ENCODE measurements around the gene PTK7.

The PTK7 gene

DNA sequence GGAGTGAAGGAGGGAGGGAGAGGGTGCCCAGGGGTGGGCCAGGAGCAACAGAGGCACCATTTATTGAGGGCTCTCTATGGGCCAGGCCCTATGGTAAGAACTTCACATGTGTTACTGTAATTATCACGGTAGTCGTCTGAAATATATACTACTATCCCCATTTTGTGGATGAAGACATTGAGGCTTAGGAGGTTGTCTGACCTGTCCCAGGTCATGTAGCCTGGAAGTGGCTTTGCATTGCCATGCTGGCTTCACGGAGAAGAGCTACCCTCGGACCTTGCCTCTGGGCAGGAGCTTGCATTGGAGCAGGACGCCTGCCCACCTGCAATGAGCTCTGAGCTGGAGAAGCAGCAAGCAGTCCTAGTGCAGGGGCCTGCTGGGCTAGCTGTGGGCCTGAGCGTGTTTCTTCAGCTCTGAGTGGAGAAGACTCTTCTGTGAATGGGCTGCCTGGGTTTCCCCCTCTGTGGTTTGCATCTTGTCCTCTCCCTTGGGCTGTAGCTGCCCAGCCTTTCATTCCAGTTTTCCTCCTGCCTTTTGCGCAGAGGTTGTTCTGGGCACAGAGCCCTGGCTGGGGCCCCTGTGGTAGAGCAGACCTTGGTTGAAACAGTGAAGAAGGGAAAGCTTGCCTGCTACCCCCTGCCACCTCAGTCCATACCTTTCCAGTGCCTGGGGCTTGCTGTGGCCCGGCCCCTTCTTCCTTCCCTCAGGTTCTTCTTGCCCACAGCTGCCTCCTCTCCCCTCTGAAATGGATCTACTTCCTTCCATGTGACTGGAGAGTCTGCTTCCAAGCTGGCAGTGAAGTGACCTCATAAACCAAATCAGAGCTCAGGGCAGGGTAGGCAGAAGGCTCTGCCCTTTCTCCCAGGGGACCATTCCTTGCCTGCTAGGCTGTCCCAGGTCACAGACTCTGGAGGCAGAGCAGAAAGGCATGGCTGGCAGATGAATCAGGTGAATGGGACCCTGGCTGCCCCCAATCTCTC, 70.9 kb downstream of the PTK7 start:
- DNase-seq (ENCODE audit: low read depth): no peak

DNA sequence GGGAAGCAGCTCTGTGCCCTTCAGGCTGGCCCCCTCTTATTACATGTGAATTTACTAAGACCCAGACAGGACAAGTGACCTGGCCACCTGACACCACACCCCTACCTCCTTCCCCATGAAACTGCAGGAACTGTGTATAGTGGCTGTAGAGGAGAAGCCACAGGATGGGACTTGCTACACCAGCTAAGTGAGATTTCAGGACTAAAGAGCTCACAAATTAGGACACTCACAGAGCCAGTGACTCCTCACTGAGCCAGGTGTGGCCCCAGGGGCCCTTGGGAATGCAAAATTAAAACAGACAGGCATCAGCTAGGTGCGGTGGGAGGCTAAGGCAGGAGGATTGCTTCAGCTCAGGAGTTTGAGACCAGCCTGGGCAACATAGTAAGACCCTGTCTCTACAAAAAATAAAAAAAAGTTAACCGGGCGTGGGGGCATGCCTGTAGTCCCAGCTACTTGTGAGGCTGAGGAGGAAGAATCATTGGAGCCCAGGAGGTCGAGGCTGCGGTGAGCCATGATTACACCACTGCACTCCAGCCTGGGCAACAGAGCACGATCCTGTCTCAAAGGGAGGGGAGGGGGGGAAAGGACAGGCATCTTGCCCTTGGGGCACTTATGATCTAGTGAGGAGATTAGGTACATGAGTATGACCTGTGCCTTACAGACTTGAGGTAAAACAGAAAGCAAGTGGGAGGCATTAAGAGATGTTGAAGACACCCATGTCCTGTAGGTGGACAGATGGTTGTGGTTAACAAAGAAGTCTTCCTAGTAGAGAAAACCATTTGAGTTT, 71.8 kb downstream of the PTK7 start:
- no peak for DNase-seq (ENCODE audit: low read depth)

DNA sequence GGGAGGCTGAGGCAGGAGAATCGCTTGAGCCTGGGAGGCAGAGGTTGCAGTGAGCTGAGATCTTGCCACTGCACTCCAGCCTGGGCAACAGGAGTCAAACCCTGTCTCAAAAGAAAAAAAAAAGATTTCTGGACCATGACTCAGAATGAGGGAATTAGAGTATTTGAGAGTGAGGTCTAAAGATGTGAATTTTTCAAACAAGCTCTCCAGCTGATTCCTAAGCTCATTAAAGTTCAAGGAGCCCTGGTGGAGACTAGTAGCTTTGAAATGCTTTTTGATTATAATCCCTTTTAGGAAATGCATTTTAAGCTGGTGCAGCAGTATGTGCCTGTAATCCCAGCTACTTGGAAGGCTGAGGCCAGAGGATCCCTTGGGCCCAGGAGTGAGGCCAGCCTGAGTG, 73.2 kb downstream of the PTK7 start:
- no peak for DNase-seq (ENCODE audit: low read depth)

DNA sequence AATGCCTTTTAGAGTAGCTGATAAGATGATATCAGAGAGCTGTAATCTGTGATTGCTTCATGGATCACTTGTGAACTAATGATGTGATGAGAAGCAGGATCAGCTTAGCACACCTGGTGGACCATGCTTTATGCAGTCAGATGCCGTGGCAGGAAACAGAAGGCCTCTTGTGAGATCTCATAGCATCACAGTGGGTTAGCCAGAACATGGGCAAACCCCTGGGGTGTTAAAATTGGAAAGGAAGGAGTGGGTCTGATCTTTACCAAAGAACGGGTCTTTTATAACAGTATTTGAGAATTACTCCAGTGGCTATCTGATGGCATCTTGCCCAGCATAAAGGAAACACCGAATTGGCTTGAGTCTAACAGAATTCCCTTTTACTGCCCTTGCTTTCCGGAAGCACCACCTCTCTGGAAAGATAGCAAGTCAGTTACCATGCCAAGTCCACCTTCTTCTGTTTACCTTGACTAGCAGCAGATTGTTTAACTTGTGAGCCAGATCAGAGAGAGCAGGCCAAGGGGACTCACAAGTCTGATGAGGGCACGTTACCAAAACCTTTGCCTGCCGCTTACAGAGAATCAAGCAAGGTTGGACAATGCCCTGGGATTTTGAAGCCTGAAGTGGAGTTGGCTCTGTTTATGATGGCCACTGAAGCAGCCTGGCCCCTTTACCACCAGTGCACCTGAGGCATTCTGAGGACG, 74.1 kb downstream of the PTK7 start:
- no peak for DNase-seq (ENCODE audit: low read depth)

DNA sequence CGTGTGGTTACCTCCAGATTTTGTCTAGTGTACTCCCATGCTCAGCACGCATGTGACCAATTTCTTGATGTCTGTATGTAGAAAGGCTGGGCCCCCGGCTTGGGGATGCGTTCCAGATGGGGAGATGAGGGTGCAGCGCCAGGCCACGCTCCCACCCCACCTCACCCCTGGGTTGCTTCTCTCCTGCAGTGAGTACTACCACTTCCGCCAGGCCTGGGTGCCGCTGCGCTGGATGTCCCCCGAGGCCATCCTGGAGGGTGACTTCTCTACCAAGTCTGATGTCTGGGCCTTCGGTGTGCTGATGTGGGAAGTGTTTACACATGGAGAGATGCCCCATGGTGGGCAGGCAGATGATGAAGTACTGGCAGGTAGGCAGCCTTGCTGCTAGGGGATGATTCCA, 83.5 kb downstream of the PTK7 start:
- no peak for DNase-seq (ENCODE audit: low read depth)

DNA sequence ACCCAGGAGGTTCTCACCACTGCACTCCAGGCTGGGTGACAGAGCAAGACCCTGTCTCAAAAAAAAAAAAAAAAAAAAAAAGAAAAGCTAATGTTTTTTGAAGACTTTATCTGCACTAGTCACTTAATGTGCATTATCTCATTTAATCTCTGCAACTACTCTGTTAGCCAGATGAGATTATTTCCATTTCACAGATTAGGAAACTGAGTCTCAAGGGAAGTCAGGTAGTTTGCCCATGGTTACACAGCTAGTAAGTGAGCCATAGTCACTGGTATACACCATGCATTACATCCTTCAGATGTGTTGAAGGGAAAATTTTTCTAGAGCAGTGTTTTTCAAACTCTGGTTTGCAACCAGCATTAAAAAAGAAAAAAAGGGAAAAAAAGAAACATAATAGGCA, 87.8 kb downstream of the PTK7 start:
- DNase-seq (ENCODE audit: low read depth): no peak

DNA sequence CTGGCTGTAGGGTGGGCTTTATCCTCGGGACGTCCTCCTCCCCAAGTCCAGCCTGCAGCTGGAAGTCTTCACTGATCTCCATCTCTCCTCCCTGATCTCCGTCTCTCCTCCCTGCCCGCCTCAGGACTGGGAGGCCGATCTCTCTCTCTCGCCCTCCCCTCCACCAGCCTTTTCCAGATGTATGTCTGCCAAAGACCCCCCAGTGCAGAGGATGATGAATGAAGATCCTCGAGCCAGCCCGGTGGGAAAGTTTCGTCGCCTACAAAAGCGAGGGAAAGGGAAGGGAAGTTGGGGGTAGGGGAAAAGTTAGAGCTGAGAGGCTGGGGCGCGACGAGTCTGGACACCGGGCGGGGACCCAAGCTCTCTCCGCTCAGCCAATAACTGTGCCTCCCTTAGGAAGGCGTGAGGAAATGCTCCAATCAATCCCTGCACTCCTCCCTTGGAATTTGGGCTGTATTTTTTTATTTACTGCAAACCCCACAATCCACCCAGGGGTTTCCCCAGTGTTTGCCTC, 94.4 kb downstream of the PTK7 start:
- DNase-seq (ENCODE audit: low read depth): no peak

DNA sequence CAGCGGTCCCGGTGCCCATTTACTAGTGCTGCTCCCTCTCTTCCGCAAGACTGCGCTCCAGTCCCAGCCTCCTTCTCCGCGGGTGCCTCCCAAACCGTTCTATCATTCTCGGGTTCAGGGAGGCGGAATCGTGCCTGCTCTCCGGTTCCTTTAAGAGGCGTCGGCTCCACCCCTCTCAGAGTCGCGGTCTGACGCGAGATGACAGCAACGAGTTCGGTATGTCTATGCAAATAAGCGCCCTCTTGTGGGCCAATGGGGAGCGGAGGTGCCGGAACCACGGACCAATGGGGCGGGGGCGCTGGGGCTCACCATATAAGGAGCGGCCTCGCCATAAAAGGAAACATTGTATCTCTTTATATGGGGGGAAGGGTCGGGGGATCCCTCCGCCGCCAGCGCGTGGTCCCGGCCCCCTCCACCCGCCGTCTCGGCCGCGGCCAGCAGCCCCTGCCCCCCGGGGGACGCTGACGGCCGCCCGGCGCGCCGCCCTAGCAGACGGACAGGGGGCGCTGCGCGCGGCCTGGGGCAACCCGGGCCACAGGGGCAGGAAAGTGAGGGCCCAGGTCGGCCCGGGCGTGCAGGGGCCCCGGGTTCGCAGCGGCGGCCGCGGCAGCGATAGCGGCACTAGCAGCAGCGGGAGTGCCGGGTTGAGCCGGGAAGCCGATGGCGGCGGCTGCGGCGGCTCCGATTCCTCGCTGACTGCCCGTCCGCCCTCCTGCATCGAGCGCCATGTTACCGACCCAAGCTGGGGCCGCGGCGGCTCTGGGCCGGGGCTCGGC, 95.0 kb downstream of the PTK7 start, which contains the start of gene SRF:
Gene SRF, plus strand, starts transcription at position 339 of the 776 bp plus-strand sequence. Its CDS starts 388 bp downstream, at position 727.
- DNase-seq (ENCODE audit: low read depth): peak; percentile 97

DNA sequence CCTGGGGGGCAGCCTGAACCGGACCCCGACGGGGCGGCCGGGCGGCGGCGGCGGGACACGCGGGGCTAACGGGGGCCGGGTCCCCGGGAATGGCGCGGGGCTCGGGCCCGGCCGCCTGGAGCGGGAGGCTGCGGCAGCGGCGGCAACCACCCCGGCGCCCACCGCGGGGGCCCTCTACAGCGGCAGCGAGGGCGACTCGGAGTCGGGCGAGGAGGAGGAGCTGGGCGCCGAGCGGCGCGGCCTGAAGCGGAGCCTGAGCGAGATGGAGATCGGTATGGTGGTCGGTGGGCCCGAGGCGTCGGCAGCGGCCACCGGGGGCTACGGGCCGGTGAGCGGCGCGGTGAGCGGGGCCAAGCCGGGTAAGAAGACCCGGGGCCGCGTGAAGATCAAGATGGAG, 95.6 kb downstream of the PTK7 start:
- peak; percentile 35 for DNase-seq (ENCODE audit: low read depth)

DNA sequence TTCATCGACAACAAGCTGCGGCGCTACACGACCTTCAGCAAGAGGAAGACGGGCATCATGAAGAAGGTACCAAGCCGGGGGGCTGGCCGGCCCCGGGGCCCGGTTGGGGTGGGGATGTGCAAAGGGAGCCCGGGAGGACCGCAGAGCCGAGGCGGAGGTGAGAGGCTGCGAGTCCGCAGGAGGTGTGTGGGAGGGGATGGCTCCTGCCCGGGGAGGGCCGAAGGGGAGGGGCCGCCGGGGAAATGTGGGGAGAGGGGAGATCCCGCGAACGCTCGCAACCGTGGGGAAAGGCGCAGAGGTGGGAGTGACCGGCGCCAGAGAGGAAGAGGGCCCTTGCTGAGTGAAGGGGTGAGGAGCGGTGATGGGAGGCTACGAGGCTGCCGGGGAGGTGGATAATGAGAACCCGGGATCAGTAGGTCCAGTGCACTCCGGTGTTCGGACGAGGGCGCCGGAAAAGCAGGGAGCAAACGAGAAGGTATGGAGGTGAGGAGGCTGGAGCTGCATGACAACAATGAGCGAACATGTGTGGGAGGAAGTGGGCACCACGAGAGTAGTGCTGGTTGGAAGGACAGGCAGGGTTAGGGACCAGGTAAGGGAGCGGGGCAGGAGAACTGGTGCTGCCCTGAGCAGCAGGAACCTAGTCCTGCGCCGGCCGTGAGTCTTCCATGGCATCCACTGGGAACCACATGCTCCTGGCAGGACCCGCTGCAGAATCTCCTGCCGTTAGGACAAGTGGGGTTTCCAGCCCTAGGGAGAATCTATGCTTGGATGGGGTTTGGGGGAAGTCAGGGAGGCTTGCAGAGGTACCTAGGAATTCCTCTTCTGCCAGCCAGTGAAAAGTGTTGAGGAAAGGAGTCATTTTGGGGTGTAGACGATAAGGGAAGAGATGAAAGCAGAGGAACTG, 96.2 kb downstream of the PTK7 start:
- DNase-seq (ENCODE audit: low read depth): peak; percentile 45

DNA sequence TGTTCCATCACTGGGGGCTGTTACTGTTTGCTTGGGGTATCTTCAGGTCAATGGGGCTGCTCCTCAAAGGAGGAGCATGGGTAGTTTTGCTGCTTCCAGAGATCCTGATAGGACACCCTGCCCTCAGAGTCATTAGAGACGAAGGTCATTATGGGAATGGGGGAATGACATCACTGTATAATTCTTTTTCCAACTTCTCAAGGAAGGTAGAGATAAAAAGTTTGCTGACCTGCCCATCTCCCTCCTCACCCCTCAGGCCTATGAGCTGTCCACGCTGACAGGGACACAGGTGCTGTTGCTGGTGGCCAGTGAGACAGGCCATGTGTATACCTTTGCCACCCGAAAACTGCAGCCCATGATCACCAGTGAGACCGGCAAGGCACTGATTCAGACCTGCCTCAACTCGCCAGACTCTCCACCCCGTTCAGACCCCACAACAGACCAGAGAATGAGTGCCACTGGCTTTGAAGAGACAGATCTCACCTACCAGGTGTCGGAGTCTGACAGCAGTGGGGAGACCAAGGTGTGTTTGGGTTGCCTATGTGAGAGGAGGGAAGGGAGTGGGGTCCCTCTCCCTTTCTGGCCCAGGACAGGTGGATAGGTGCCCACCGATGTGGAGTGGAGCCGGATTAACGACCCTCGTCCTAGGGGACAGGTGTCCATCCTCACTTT, 97.6 kb downstream of the PTK7 start:
- no peak for DNase-seq (ENCODE audit: low read depth)

DNA sequence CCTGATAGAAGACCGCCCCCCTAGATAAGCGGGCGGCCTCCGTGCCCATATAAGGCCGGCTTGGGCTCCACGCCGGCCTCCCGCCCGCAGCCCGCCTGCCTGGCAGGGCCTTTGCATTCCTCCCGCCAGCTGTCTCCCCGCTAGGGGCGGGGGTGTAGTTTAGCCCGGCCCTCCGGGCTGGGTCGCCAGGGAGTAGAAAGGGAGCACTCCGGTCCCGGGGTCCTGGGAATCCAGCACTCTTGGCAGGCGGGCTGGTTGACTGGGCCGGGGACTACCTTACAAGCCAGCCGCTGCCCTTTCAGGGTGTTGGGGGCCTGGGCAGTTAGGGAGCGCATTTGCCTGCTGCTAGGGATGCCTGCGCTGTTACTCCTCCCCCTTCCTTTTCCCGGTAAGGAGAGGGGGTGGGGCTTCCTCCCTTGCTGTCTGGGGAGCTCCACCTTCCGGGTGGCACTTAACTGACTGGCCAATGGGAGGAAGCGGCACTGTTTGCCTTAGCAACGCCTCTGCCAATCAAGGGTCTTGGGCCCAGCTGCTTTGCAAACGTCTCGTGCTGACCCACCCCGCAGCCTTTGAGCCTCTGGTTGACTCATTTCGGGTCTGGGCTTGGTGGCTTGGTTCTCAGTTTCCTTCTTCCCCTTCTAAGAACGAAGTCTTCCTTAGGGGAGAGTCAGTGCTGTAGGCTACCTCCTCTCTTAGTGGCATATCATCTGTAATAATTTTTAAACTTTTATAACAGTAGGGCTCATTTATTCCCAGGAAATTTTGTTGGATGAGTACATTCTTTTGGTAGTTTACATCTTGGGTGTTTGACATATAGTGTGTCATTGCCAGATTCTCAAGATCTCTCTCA, 98.4 kb downstream of the PTK7 start:
- DNase-seq (ENCODE audit: low read depth): peak; percentile 87

DNA sequence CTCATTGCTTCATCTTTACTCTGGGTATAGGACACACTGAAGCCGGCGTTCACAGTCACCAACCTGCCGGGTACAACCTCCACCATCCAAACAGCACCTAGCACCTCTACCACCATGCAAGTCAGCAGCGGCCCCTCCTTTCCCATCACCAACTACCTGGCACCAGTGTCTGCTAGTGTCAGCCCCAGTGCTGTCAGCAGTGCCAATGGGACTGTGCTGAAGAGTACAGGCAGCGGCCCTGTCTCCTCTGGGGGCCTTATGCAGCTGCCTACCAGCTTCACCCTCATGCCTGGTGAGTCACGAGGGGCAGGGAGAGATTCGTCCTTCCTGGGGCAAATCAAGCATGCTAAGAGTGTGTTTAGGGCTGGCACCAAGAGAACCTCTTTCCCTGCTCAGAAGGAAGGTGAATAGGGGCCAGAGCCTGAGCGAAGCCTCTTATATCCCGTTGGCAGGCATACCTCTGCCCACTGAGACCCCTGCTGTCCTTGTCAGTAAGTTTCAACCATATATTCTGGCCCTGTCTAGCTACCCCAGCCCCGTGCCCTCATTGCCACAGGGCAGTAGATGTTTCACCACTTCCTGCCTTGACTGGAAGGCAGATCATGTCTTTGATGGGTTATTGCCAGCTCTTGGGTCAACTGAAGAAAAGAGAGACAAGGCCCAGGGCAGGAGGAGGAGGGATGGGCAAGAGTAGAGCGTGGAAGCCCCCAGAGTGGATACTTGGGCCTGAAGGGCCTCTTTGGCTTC, 99.7 kb downstream of the PTK7 start:
- DNase-seq (ENCODE audit: low read depth): no peak

DNA sequence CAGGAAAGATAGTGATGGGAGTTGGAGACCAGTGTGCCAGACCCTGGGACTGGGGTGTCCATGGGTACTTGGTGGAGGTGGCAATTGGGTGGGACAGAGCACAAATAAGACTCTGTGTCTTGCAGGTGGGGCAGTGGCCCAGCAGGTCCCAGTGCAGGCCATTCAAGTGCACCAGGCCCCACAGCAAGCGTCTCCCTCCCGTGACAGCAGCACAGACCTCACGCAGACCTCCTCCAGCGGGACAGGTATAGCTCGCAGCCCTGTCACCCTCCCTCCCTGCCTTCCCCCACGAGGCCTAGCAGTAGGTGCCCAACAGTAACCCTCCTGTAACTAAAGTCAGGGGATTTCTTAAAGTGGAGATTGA, 100.3 kb downstream of the PTK7 start:
- DNase-seq (ENCODE audit: low read depth): no peak

DNA sequence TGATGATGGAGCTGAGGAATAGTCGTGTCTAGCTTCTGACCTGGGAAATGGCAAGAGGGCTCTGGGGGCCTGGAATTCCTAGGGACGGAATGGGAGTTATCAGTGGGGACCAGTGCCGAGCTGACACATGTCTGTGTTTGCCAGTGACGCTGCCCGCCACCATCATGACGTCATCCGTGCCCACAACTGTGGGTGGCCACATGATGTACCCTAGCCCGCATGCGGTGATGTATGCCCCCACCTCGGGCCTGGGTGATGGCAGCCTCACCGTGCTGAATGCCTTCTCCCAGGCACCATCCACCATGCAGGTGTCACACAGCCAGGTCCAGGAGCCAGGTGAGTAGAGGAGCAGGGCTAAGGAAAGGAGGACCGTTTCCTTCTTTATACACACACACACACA, 102.0 kb downstream of the PTK7 start:
- no peak for DNase-seq (ENCODE audit: low read depth)

DNA sequence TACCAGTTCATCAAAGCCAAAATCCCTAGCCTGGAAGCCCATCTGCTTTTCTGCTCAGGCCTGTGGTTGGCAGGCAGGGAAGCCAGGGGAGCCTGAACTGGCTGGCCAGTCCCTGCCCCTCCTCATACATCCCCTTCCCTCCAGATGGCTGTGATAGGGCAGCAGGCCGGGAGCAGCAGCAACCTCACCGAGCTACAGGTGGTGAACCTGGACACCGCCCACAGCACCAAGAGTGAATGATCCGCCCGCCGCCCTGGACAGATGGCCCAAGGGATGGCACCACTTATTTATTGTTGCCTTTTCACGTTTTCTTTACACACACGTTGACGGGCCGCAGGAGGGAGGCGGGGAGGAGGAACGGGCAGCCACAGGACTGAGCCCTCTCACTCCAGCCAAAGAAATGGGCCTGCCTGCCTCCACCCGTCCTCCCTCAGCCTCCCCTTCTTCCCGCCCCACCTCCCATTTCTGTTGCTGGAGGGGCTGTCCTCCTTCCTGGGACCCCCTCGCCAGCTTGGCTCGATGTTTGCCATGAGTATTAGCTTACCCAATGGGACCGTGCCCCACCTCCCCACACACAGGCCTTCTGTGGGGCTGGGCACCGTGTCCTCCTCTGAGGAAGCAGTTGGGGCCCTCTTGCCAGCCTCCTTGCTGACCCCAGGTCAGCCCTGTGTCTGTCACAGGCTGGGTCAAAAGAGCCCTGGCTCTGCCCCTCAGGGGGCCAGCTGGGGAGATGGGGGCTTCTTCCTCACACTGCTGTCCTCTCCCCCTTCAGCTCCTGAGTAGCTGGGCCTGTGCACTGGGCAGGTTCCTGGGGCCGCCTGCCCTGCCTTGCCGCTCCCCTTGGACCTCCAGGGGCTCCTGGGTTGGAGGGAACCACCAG, 103.1 kb downstream of the PTK7 start:
- DNase-seq (ENCODE audit: low read depth): no peak

DNA sequence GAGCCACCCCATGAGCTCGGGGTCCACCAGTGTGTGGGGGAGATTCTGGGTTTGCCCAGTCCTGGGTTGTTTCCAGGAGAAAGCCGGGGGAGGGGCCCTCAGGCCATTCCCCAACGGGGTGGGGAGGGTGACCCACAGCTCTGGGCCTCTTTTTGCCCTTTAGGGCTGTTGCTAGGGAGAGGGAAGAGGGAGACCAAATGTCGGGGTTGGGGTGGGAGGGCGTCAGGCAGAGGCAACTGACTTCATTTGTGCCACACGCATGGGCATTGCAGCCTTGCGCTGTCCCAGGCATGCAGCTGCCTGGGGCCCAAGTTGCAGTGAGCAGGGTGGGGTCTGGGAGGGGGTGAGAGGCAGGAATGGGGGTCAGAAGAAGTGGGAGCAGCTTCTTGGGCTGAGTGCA, 103.9 kb downstream of the PTK7 start:
- DNase-seq (ENCODE audit: low read depth): no peak

All from activated T-helper 9 cell treated with anti-CD3 and anti-CD28 coated beads, Interleukin-2, amount 50 U/mL, for 16 hours (primary cell).